GM18511 (cell line): ENCODE measurements around the gene DYNC1LI1.
A peak's percentile ranks its signal among the peaks of the same experiment; 100 is the strongest.

ENCODE experiments used
- ATAC-seq: cut with Tn5 transposase; IDR thresholded peaks from one replicate; pipeline ENCODE4 v1.9.1; 2021; ENCODE audit warnings: mild to moderate bottlenecking, moderate library complexity; ENCODE audit not compliant: unreplicated experiment

DYNC1LI1 gene

DNA sequence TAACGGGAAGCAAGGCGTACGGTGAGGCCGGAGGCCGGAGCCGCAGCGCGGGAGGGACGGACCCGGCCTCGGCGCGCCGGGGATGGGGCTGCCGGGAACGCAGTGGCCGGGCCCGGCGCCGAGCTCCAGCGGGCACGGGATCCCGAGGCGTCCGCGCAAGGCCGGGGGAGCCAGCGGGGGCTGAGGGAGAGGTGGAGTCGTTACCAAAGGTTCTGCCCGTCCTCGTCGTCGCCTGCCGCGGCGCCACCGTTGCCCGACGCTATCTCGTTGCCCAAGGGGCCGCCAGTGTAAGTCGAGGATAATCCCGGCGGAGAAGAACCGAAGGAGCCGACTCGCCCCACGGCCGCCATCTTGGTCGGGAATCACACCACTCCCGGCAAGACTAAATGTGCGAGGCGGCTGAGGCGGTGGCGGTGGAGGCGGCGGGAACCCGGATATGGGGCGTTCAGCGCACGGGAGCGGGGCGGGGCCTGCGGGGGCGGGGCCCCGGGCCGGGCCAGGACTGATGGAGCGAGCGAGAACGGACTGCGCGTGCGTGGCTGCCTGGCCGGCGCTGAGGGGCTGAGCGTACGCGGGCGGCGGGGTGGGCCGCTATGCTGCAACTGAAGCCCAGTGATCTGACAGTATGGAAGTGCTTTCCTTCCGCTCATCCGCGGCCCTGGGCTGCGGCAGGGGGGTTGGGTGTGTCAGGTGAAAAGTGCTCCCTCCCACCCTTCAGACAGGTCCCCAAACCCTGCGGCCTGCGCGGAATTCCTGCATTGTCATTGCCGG, at the start of gene DYNC1LI1:
Gene DYNC1LI1 (minus strand): TSS at position 438 of the 771 bp plus-strand sequence. CDS start 88 bp downstream, at position 350.
- peak; percentile 91 for ATAC-seq

GRCh38 chr3:32619395-32619794, 48.7 kb upstream of the DYNC1LI1 start:
- ATAC-seq: no peak

DNA sequence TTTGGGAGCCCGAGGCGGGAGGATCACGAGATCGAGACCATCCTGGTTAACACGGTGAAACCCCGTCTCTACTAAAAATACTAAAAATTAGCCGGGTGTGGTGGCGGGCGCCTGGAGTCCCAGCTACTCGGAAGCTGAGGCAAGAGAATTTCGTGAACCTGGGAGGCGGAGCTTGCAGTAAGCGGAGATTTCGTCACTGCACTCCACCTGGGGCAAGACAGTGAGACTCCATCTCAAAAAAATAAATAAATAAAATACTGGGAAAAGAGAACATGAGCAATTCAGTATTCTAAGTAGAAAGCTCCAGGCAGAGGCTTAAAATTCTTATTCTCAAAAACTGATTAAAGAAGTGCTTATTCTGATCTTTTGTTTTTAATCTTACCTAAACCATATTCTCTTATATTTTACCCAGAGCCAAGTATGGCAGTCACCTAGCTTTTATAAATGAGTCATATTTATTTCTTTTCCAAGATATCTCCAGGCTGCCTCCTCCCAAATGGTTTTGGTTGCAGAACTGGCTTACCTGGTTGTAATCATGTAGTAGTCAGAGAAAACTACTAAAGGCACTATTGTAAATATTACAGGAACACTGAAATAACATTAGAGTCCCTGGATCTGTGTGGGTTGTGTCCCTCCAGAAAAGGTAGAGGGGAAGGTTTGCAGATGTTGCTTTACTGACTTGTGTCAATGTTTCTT, 45.8 kb upstream of the DYNC1LI1 start:
- ATAC-seq: no peak

DNA sequence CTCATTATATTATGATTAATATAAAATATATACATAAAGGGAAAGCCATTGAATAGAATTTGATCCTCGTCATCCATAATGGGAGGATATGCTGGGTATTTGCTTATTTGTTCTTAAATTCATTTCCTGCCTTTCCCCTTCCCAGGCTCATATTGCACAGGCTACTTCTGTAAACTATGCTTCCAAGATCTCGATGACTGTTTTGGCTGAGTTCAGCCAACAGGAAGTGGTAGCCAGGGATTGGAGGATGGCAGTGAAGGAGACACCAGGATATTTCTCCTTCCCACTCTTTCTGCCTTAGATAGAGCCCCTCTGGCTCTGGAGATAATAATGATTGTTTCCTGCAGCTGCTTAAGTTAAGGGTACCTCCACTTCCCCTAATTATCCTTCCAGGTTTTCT, 44.3 kb upstream of the DYNC1LI1 start:
- no peak for ATAC-seq

DNA sequence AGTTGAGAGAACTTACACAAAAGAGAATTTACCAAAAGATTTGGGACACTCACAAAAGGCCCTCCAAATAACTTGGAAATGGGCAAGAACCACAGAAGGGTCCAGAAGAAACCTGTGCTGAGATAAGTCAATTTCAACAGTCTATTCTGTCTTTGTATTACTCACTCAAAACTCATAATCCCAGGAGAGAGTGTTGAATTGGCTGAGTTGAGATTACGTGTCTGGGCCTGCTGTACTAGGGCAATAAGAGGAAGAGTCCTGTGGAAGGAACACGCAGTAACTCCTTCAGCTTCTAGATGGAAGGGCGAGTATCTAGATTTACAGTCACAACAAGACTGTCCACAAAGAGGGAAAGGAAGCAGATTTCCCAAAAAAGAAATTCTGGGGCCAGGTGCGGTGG, 42.5 kb upstream of the DYNC1LI1 start:
- ATAC-seq: no peak

GRCh38 chr3:32612547-32612946, 41.9 kb upstream of the DYNC1LI1 start:
- no peak for ATAC-seq

DNA sequence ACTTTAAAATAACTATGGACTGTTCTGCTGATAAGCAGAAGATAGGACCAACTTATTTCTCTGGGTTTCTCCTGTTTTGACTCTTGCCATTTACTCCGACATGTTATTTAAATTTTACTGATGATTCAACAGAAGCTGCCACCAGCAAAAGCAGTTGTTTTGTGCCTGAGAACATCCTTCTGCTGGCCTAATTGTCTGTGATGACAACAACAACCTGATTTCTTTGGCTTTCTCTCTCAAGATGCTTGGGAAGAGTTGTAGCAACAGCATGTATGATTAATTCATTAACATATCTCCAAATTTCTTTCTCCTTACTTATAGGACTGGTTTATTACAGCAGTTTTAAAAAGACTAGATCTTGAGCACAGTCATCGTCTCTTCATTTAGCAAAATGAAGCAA, 36.9 kb upstream of the DYNC1LI1 start:
- ATAC-seq: no peak

GRCh38 chr3:32606960-32607359, 36.3 kb upstream of the DYNC1LI1 start:
- no peak for ATAC-seq

DNA sequence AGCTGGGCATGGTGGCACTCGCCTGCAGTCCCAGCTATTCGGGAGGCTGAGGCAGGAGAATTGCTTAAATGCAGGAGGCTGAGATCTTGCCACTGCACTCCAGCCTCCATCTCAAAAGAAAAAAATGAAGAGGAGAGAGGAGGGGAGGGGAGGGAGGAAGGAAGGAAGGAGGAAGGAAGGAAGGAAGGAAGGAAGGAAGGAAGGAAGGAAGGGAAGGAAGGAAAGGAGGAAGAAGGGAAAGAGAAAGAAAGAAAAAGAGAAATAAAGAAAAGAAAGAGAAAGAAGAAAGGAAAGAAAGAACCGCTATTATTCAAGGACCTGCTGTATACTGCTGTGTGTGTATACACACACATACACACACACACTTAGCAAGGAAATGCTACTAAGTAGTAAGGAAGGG, 35.6 kb upstream of the DYNC1LI1 start:
- no peak for ATAC-seq

GRCh38 chr3:32603064-32603463, 32.4 kb upstream of the DYNC1LI1 start:
- no peak for ATAC-seq

- no peak for ATAC-seq
Observed at GRCh38 chr3:32602206-32602605, 31.5 kb upstream of the DYNC1LI1 start.

DNA sequence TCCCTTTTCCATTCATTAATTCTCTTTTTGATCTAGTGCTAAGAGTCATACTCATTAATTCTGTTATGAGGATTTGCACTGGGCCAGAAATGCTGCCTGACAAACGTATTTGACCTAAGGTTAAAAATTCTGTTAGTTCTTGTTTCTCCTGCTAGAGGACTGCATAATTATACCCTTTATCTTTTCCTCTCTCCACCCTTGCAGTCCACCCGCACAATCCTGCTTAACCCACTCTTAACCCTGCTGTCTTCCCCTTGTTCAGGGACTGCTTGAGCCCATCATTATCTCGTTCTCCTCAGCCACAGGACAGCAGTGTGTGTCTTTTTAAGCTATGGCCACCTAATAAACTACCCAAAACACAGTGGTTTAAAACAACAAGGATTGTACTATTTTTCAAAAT, 31.1 kb upstream of the DYNC1LI1 start:
- no peak for ATAC-seq

- ATAC-seq: no peak
Observed at GRCh38 chr3:32597656-32598055, 27.0 kb upstream of the DYNC1LI1 start.

DNA sequence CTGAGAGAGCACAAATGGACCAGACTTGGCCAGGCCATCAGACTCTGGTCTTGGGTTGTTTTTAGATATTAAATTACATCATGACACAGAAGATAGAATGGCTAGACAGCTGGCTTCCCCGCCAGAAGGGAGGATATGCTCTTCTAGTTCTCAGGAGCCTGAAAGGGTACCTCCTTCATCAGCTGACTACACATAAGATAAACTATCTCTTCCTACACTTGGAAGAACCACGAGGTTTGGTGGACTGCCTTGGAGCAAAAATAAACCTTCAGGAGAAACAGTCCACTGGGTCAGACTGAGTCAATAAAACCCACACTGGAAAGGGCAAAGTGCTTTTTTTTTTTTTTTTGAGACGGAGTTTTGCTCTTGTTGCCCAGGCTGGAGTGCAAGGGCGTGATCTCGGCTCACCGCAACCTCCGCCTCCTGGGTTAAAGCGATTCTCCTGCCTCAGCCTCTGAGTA, 26.3 kb upstream of the DYNC1LI1 start:
- no peak for ATAC-seq

GRCh38 chr3:32596282-32596908, 25.7 kb upstream of the DYNC1LI1 start:
- ATAC-seq: no peak

- ATAC-seq: no peak
Observed at GRCh38 chr3:32595323-32595722, 24.7 kb upstream of the DYNC1LI1 start.

DNA sequence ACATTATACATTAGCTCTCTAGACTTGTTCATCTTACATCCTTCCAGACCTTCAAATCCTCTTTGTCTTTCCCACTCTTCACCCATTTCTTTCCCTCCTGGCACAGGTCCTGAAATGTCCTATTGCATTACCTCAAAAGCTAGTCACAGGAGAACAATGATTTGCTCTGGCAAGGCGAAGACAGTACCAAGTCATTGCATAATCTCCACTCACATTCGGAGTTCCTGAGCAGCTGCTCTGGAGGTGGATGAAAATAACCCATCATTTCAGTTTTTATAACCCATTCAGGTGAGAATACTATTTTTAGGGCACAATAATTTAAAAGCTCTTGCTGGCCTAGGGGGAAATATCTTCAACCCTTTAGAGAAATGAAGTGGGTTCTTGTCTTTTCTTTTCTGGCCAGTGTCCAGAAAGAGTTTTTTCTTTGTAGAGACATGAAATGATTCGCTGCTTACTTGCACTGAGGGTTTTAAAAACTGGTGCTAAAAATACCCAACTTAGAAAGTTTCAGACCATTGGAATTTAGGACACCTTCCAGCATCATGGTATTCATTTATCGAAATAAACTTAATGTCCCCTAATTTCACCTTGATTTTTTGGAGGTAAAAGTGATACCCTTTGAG, 23.4 kb upstream of the DYNC1LI1 start:
- no peak for ATAC-seq

GRCh38 chr3:32592696-32593353, 22.2 kb upstream of the DYNC1LI1 start:
- ATAC-seq: no peak

DNA sequence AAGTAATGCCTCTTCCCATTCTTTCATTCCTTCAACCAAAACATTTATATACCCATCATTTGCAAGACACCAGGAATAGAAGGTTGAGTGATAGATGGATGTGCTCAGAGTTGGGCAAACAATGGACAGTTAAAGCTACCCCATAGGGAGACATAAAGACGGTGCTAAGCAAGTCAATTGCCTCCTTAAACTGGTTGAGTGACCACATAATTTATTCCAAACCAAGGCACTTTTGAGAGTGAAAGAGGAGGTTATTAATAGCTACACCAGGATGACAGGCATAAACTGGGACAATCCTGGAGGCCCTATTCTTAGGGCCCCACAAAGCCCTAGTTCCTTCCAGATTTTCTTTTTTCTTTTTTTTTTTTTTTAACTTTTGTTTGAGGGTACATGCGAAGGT, 21.4 kb upstream of the DYNC1LI1 start:
- ATAC-seq: no peak

DNA sequence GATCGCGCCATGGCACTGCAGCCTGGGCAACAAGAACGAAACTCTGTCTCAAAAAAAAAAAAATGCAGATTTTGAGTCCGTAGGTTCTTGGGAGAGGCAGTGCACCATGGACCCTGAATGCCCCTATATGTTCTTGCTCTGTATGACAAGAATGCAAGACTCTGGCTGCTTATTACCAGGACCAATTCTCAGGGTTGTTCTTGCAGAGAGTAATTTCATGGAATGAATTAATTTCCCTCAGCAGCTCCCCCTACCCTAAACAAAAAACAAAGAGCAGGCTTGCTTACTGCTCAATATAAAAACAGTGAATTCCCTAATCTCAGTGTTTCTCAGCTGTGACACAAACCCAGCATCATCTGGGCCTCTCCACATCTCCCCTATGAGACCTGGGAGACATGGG, 20.5 kb upstream of the DYNC1LI1 start:
- ATAC-seq: no peak

DNA sequence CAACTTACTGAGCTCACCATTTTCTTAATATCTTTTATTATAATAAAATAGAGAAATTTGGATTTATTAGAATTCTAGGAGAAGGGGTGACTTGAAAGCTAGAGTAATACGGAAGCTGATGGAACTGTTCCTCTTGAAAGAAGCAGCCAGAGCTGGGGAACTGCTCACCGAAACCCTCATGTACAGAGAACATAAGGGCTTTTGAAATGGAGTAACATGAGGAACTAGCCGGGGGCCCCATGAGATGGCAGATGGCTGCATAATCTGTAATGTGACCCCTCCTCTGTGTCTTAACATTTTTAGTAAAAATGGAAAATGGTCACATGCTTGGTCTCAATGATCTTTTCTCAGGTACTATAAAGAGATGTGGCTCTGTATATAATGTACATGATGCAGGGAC, 15.7 kb upstream of the DYNC1LI1 start:
- ATAC-seq: no peak
